C4-2B (cell line): Measurements from ENCODE around the gene PTPRM.

Experiments used
- H3K27ac ChIP-seq: fragments of 450-650 bp; 2 replicates; pipeline ENCODE4 v1.5.1; 2017
- ZFX ChIP-seq: fragments of 450-650 bp; IDR thresholded peaks from 2 replicates; pipeline ENCODE4 v1.6.1; 2017
- TF ChIP-seq, protein P1 (sequence below): fragments of 450-650 bp; conservative IDR thresholded peaks from 2 replicates; pipeline ENCODE4 v1.5.1; 2017; ENCODE audit warnings: mild to moderate bottlenecking

Gene PTPRM

DNA sequence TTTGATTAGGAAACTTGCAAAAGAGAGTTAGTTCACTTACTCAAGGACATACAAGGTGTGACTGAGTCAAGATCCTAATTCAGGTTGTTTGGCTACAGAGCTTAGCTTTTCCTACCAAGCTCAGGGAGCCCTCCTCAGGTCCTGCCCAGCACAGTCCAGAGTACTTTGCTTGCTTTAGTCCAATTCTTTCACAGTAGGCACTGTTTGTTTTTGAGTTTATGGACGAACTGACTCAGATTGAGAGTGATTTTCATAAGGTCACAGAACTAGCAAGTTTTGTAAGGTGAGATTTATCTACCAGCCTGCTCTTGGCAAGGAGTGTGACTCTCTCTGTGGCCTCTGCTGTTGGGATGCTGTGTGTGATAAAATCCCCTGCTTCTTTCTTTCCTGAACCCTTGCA is 310.5 kb downstream of the PTPRM start:
- TF ChIP-seq ZFX: no peak
- TF ChIP-seq, protein P1, sequence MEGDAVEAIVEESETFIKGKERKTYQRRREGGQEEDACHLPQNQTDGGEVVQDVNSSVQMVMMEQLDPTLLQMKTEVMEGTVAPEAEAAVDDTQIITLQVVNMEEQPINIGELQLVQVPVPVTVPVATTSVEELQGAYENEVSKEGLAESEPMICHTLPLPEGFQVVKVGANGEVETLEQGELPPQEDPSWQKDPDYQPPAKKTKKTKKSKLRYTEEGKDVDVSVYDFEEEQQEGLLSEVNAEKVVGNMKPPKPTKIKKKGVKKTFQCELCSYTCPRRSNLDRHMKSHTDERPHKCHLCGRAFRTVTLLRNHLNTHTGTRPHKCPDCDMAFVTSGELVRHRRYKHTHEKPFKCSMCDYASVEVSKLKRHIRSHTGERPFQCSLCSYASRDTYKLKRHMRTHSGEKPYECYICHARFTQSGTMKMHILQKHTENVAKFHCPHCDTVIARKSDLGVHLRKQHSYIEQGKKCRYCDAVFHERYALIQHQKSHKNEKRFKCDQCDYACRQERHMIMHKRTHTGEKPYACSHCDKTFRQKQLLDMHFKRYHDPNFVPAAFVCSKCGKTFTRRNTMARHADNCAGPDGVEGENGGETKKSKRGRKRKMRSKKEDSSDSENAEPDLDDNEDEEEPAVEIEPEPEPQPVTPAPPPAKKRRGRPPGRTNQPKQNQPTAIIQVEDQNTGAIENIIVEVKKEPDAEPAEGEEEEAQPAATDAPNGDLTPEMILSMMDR: peak; percentile 27
- no peak overlapping the region for H3K27ac ChIP-seq

DNA sequence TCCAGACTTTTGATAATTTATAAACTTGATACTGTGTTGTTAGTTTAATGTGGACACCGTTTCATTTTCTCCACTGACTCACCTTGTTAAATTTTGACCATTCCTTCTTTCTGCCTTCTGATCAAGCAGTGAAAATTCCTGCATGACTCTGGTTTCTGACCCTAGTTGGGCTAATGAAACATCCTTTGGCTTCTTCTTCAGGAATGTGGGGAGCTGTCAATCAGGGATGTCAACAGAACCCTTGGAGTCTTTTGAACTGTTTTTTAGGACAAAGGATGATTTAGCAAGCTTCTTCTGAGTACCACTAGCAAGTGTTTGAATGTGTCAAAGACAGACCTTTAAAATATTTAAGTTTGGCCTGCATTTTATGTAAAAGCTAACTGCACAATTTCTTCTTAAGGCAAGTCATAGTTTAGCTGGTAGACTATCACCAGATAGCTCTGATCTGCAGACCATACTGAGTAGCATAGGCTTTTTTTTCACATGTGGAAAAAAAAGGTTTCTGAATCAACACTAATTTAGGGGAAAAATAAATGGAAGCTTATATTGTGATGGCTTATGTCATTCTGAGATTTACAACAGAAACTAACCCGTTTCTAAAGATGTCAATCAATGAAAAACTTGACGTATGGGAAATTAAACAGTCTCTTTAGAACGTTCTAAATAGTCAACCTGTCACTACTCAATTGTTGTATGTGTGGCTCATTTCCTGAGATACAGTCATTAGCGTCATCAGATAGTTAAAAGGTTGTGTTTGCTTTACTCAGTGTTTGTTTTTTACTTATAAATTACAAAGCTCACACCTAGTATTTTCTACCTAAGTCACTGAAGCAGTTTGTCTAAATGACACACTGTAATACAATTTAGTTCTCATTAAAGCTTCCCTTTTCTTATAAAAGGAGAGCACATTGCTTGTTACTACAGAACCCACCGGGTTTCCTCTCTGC is 311.4 kb downstream of the PTPRM start:
- no peak for TF ChIP-seq ZFX
- TF ChIP-seq, protein P1: no peak
- H3K27ac ChIP-seq: no peak overlapping the region

DNA sequence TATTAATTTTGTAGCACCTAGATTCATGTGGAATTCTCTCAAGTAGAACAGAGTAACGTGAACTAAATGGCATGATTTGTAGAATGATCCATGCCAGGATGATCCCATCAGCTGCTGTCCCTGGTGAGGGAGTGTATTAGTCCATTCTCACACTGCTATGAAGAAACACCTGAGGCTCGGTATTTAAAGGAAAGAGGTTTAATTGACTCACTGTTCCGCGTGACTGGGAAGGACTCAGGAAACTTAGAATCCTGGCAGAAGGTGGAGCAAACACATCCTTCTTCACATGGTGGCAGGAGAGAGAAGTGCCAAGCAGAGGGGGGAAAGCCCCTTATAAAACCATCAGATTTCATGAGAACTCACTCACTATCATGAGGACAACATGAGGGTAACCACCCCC is 312.6 kb downstream of the PTPRM start:
- no peak overlapping the region for H3K27ac ChIP-seq
- TF ChIP-seq, protein P1: no peak; the same call in 1 of the 2 replicates
- no peak for TF ChIP-seq ZFX

DNA sequence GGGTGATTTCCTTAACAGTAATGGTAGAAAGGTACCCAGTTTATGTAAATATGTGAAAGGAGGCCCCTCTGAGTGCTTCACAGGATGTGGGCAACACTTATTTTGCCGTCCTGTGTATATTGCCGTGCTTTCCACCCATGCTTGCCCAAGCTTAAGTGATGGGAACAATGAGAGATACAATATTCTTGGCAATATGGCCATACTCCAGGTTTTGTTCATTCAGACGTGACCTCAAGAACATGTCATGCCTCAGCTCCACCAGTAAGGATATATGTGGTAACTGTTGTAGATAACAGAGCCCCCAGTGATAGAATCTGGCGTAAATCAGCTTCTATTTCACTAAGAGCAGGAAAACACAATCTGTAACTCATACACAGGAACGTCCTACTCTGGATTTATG is 318.7 kb downstream of the PTPRM start:
- no peak overlapping the region for H3K27ac ChIP-seq

DNA sequence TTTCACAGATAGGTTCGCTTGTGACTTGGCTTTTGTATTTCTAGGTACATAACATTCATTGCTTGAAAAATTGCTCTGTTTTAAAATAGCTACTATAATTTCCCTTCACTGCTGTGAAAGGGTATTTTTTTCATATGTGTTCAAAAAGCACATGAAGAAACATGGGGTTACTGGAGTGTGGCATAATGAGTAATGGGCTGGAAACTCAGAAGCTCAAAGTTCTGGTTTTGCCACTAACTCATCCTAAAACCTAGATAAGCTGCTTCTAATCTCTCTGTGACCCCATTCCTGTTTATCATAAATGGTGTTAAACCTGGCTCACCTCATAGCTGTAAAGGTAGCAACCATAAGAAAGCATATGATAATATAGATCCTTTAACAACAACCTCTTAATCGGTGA is 319.3 kb downstream of the PTPRM start:
- no peak overlapping the region for H3K27ac ChIP-seq
- TF ChIP-seq, protein P1: no peak
- no peak for TF ChIP-seq ZFX

More for the DNA sequence above, 318.7 kb downstream of the PTPRM start:
- TF ChIP-seq ZFX: no peak
- TF ChIP-seq, protein P1: no peak

DNA sequence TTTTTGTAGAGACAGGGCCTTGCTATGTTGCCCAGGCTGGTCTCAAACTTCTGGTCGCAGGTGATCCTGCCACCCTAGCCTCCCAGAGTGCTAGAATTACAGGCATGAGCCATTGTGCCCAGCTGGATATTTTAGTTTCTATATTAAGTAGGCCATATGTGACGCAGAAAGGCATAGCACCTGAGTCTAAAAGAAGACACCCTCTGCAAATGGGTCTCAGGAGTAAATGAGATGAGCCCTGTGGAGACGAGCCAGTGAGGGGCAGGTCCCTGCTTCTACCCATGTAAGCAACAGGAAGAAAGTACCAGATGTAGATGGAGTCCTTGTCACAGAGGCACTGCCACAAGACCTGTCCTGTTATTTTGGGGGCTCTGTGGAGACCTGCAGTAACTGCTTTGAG is 322.4 kb downstream of the PTPRM start:
- TF ChIP-seq ZFX: no peak
- TF ChIP-seq, protein P1: no peak
- H3K27ac ChIP-seq: no peak overlapping the region

DNA sequence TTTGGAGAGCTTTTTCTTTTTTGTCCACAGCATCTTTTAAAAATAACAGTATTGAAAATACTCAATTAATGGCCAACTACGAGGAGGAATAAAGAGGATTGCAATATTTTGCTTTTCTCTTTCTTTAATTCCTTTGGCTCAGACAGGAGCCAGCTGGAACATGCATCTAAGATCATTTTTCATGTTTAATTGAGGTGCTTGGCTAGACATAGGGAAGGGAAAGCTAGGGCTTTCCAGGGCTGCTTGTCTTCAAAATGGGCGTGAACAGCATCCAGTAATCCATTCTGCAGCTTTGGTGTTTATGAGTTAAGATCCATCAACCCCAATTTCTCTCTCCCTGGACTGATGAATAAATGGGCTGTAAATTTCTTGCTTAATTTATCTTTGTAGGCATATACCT is 323.0 kb downstream of the PTPRM start:
- TF ChIP-seq, protein P1: no peak
- no peak for TF ChIP-seq ZFX
- no peak overlapping the region for H3K27ac ChIP-seq
